Keratinocyte (primary cell): Measurements from ENCODE around the gene TRIM13.
"Not testable (repeated sequence)": the region's sequence is repeated elsewhere in the genome, so short reads cannot be mapped to it uniquely, and the experiment has no call there.

Source experiments
- CTCF ChIP-seq, 3 experiments: IDR thresholded peaks in 1 of 3; conservative IDR thresholded peaks in 1 of 3; optimal IDR thresholded peaks in 1 of 3; 2 replicates in 2 of 3; 3 replicates in 1 of 3; pipeline versions ENCODE3 to v1.5.1; 2011; ENCODE audit warnings: low read length in 3 of 3, mild to moderate bottlenecking in 3 of 3, moderate library complexity in 2 of 3, control low read depth in 1 of 3, inconsistent platforms in 1 of 3; ENCODE audit not compliant: insufficient read depth in 2 of 3; ENCODE audit errors: extremely low read depth in 1 of 3
- EZH2 ChIP-seq: IDR thresholded peaks from one replicate; pipeline ENCODE4 v1.6.1; 2012; ENCODE audit warnings: inconsistent platforms, mild to moderate bottlenecking, low read length, moderate library complexity

GRCh38 chr13:49948777-49949270 lies 48.0 kb upstream of the TRIM13 start:
- TF ChIP-seq CTCF (optimal IDR thresholded peaks at IDR 0.05 in 1 of 3, IDR thresholded peaks at IDR 0.05 in 1 of 3, conservative IDR thresholded peaks at IDR 0.05 in 1 of 3; ENCODE audit: extremely low read depth in 1 of 3, insufficient read depth in 2 of 3, low read length in 3 of 3); EZH2: not testable (repeated sequence)
